ENCODE measurements around the gene MYO9B.
"Not testable (repeated sequence)": the region's sequence is repeated elsewhere in the genome, so short reads cannot be mapped to it uniquely, and the experiment has no call there.

MYO9B gene

DNA sequence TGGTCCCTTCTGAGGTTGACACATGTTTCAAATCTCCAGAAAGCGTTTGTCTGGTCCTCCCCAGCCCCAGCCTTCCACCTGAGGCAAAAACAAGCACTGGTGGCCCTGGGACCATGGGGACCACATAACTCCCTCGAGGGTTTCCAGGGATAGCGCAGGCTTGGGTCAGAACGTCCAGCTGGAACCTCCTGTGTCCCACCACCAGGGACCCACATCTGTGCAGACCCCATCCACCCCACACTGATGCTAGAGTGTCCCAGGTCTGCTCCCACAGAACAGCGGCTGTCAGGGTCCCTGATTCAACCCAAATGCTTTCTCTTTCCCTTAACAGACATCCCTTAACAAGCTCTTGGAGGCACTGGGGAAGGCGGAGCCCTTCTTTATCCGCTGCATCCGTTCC is 110.0 kb downstream of the MYO9B start:
- DNase-seq = no peak

DNA sequence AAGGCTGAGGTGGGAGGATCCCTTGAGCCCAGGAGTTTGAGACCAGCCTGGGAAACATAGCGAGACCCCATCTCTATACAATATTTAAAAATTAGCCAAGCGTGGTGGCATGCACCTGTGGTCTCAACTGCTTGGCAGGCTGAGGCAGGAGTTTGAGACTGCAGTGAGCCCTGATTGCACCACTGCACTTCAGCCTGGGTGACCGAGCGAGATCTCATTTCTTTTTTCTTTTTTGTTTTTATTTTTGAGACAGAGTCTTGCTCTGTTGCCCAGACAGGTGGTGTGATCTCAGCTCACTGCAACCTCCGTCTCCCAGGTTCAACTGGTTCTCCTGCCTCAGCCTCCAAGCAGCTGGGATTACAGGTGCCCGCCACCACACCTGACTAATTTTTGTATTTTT is 116.2 kb downstream of the MYO9B start:
- not testable (repeated sequence) for DNase-seq

DNA sequence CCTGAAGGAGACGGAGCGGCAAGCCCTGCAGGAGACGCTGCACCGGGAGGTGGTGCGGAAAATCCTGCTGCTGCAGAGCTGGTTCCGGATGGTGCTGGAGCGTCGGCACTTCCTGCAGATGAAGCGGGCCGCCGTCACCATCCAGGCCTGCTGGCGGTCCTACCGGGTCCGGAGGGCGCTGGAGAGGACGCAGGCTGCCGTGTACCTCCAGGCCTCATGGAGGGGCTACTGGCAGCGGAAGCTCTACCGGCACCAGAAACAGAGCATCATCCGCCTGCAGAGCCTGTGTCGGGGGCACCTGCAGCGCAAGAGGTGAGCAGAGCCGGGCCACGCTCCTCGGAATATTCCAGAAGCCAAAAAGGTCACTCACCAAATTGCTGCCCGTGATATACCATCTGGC is 117.2 kb downstream of the MYO9B start:
- DNase-seq = no peak

DNA sequence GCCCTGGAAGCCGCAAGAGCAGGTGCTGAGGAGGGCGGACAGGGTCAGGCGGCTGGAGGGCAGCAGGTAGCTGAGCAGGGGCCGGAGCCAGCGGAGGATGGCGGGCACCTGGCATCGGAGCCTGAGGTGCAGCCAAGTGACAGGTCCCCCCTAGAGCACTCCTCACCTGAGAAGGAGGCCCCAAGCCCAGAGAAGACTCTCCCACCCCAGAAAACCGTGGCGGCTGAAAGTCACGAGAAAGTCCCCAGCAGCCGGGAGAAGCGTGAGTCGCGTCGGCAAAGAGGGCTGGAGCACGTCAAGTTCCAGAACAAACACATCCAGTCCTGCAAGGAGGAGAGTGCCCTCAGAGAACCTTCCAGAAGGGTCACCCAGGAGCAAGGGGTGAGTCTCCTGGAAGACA is 119.0 kb downstream of the MYO9B start:
- no peak for DNase-seq

DNA sequence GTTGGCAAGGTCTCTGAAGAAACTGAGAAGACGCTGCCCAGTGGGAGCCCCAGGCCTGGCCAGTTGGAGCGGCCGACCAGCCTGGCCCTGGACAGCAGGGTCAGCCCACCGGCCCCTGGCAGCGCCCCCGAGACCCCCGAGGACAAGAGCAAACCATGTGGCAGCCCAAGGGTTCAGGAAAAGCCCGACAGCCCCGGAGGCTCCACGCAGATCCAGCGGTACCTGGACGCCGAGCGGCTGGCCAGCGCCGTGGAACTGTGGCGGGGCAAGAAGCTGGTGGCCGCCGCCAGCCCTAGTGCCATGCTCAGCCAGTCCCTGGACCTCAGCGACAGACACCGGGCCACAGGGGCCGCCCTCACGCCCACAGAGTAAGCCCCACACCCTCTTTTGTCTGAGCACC is 119.5 kb downstream of the MYO9B start:
- no peak for DNase-seq

DNA sequence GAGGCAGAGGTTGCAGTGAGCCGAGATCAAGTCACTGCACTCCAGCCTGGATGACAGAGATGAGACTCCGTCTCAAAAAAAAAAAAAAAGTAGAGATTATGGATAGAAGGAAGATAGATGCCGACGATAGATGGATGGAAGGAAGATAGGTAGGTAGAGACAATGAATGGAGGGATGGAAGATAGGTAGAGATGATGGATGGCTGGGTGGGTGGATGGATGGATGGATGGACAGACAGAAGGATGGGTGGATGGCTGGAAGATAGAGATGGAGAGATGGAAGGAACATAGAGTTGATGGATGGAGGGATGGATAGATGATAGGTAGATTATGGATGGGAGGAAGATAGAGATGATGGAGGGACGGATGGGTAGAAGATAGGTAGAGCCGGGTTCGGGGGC is 121.0 kb downstream of the MYO9B start:
- no peak for DNase-seq

DNA sequence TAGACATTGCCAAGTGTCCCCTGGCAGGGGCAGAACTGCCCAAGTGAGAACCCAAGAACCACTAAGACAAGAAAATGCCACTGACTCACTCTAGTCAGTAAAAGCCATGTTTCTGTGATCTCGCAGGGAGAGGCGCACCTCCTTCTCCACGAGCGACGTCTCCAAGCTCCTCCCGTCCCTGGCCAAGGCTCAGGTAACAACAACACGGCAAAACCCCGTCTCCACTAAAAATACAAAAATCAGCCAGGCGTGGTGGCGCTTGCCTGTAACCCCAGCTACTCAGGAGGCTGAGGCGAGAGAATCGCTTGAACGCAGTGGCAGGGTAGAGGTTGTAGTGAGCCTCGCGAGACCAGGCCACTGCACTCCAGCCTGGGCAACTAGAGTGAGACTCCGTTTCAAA is 122.1 kb downstream of the MYO9B start:
- DNase-seq = no peak

DNA sequence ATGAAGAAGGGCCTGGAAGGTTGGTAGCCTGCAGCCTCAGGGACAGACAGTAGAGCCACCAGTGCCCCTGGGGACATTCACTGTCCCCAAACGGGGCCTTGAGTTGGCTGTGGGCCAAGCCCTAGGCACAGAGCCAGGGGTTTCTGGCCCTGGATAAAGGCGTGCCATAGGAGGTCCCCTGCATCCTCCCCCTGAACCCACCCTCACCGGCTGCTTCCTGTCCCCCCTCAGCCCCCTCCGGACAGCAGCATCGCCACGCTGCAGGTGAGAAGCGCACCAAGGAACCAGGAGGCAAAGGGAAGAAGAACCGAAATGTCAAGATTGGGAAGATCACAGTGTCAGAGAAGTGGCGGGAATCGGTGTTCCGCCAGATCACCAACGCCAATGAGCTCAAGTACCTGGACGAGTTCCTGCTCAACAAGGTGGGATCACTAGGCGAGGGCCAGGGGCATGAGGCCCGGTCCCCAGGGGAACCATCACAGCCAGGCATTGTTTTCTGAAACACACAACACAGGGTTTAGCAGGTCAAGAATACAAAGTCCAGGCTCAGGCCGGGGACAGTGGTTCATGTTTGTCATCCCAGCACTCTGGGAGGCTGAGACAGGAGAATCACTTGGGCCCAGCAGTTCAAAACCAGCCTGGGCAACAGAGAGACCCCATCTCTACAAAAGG is 125.0 kb downstream of the MYO9B start:
- no peak for DNase-seq

DNA sequence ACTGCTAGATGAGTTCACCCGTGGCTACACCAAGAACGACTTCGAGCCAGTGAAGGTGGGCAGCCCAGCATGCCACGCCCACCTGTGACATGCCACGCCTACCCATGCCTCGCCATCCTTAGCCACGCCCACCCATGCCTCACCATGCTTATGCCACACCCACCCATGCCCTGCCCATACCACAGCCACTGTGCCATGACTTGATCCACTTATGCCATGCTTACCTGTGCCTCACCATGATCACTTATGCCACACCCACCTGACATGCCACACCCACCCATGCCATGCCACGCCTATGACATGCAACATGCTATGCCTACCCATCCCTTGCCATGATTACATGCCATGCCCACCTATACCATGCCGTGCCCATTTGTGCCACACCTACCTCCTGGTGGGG is 126.7 kb downstream of the MYO9B start:
- DNase-seq = no peak

DNA sequence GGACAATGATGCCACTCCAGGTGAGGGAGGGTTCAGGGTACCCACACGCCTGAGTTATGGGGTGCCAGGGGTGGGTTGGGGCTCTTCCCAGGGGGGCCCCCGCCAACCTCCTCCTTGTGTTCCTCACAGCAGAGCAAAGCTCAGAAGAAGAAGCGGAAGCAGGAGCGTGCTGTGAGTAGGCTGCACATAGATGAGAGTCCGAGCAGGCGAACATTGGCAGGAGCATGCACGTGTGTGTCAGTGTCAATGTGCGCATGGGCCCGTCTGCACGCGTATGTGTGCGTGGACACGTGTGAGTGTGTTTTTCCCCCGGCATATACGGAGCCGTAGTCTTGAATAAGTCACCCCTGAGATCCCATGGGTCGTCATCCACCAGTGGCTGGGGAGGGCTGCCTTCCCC is 127.1 kb downstream of the MYO9B start:
- DNase-seq = no peak

DNA sequence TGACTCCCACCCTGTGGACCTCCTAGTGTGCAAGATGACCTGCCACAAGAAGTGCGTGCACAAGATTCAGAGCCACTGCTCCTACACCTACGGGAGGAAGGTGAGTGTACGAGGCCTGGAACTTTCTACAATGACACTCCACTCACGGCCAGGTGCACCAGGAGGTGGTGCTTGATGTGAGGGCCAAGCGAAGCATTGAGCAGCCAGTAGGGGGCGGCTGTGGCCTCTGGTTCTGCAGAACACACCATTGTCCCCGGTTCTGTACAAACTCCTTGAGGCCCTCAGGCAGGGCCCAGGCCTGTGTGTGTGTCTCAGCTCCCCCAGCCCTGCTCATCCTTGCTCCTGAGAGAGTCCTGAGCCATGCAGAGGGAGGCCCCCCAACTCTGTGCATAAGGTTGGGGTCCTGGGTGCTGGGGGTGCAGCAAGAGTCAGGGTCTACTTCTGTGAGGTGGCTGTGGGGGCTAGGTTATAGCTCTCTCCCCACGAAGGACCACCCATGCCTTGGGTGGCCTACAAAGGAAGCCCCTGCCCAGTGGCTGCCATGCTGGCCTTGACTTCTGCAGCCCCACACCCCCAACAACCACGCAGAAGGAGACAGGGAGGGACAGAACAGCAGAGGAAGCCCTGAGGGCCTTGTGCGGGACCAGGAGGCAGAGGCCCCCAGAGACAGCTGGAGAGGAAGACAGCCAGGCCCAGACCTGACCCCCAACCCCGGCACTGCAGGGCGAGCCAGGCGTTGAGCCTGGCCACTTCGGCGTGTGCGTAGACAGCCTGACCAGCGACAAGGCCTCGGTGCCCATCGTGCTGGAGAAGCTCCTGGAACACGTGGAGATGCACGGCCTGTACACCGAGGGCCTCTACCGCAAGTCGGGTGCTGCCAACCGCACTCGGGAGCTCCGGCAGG is 129.9 kb downstream of the MYO9B start:
- DNase-seq = peak; percentile 56

DNA sequence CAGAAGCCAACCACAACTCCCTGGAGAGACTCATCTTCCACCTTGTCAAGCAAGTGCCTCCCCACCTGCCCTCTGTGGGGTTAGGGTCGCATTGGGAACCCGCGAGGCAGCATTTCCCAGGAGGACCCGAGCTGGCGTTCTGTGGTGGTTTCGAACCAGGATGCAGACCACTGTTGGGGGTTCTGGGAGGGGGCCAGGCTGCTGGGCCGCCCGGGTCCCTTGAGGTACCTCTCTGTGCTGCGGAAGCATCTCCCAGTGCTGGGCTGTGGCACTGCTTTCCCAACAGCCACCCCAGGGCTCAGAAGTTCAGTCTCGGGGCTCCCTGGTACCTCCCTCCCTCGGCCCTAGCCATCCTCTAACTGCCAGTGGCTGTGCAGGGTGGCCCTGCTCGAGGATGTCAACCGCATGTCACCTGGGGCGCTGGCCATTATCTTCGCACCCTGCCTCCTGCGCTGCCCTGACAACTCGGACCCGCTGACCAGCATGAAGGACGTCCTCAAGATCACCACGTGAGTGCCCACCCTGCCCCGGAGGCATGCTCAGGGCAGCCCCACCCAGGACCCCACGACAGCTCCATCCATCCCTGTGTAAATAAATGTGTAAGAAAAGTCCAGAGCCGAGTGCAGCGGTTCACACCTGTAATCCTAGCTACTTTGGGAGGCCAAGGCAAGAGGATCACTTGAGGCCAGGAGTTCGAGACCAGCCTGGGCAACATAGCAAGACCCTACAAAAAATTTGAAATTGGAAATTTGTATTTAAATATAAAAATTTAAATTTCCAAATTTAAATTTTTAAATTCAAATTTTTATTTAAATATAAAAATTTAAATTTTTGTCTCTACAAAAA is 131.4 kb downstream of the MYO9B start:
- no peak for DNase-seq

DNA sequence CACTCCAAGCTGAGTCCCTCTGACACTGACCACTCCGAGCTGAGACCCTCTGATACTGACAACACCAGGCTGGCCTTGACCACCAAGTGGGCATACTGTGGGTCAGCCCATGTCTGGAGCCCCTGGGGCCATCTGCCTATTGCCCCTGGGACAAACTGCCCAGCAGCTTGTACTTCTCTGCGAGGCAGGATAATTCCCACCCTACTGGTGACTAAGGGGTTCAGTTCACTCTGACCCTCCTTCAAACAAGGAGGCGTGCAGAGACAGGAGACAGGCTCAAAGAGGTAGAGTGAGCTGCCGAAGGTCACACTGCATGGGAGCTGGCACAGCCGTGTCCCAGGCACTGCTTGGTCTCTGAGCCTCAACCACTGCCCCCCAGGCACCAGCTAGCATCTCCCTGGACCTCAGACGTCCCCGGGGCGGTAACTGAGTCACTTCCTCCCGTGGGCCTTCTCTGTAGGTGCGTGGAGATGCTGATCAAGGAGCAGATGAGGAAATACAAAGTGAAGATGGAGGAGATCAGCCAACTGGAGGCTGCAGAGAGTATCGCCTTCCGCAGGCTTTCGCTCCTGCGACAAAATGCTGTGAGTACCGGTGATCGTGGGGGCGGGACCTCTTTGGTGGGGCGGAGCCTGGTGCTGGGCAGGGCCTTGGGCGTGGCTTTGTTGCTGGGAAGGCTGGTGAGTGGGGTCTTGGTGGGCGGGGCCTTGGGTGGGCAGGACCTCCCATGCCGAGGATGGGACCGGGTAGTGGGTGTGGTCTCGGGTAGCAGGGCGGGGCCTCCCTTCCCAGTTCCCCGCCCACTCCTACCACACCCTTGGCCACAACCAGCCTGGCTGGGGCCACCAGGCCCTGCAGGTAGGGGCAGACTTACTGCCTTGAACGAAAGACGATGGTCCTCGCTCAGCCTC is 133.8 kb downstream of the MYO9B start:
- DNase-seq = no peak

DNA sequence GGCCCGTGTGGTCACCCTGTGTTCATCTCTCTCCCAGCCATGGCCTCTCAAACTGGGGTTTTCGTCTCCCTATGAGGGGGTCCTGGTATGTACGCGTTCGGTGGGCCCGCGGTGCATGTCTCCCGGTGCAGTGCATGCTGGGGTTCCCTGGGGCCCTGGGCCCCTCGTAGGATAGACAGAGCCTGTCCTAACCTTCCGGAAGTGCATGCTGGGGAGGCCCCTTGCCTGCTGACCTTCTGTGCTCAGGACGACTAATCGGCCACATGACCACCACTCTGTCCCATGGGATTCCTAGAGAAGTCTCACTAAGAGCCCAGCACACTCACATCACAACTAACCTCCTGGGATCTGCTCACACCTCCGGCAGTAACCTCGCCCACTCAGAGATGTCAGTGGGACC is 134.7 kb downstream of the MYO9B start:
- DNase-seq = no peak

DNA sequence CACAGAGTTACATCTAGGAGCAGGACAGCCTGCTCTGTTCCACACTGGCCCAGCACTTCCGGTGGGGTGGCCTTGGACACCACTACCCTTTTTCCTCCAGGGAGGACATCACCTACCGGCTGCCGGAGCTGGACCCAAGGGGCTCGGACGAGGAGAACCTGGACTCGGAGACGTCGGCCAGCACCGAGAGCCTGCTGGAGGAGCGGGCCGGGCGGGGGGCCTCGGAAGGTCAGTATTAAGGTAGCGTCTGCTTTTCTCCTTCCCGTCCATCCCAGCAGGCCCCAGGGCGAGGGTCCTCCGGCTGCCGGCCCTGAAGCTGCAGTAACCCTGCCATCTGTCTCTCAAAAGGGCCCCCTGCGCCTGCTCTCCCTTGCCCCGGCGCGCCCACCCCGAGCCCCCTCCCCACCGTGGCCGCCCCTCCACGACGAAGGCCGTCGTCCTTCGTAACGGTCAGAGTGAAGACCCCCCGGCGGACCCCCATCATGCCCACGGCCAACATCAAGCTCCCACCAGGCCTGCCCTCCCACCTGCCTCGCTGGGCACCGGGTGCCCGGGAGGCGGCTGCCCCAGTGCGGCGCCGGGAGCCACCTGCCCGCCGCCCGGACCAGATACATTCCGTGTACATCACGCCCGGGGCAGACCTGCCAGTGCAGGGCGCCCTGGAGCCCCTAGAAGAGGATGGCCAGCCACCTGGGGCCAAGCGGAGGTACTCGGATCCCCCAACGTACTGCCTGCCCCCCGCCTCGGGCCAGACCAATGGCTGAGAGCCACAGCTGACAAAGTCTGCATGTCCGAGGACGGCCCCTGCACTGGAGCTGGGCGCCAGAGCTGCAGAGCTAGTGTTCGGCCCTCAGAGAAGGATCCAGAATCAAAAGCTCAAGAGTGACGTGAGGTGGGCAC is 136.2 kb downstream of the MYO9B start:
- no peak for DNase-seq

DNA sequence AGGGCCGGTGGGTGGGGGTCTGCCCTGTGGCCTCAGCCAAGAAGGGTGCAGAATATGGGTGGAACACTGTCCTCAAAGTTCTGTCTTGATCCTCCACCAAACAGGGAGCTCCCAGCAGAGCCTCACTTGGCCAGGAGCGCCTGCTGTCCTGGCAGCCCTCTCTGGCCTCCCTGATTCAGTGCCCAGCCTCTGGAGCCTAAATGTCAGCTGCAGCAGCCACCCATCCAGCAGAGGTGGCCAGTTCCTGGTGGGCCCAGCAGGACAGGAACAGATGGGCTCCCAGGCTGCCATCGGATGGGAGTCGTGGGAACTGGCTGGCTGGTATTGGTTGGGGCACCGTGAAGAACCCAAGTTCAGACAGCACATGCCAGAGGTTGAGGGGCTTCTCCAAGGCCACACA is 137.8 kb downstream of the MYO9B start:
- no peak for DNase-seq

DNA sequence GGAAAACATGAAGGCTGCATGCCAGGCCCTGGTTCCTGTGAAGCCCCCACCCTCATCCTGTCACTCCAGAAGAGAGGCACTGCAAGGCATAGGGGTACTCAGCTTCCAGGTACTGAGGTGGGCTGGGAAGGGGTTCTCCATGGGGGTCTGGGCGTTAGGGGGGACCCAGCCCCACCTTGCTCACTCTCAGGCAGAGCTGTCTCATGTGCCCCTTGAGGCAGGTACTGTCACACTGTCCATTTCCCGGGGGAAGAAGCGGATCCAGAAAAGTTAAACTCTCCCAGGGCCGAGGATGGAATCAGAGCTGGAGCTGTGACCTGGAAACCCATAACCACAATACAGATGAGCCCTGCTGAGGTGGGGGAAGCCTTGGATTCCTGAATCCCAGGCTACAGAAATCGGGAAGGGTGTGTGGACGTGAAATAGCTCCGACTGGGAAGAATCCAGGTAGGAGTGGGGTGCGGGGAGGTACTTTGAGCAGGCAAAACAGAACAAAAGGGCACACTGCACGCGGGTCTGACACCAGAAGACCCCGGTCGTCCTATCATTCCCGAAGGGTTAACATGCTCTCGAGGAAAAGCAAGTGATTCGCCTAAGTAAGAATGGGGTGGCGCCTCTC is 139.0 kb downstream of the MYO9B start:
- DNase-seq = no peak

DNA sequence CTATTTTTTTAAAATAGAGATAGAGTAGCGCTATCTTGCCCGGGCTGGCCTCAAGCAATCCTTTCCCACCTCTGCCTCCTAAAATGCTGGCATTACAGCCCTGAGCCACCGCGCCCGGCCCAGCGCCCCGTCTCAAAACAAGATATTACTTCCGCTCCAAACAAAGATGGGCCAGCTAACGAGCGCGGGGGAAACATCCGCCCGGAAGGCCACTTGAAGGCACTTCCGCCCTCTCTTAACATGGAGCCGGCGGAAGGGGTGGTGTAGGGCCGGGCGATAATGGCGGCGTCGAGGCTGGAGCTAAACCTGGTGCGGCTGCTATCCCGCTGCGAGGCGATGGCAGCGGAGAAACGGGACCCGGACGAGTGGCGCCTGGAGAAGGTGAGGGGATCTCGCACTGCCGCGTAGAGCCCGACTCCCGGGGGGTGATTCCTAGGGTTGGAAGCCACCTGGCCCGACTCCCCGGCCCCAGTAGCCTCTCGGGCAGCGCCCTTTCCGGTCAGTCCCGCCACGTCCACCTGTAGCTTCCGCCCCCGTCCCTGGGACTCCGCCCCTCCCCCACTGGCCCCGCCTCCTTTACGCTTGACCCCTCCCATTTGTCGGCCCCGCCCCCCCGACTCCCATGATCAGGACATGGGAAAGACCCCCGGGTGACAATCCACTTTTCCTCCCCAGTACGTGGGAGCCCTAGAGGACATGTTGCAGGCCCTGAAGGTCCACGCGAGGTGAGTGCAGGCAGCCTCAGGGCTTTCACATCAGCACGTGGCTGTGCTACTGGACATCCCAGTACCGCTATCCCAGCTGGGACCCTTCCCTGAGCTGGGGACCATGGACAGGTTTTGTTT is 139.8 kb downstream of the MYO9B start, which contains the start of gene USE1:
Gene USE1 (plus strand): TSS at position 231 of the 845 bp plus-strand sequence. CDS start 49 bp downstream, at position 280.
- peak; percentile 88 for DNase-seq

DNA sequence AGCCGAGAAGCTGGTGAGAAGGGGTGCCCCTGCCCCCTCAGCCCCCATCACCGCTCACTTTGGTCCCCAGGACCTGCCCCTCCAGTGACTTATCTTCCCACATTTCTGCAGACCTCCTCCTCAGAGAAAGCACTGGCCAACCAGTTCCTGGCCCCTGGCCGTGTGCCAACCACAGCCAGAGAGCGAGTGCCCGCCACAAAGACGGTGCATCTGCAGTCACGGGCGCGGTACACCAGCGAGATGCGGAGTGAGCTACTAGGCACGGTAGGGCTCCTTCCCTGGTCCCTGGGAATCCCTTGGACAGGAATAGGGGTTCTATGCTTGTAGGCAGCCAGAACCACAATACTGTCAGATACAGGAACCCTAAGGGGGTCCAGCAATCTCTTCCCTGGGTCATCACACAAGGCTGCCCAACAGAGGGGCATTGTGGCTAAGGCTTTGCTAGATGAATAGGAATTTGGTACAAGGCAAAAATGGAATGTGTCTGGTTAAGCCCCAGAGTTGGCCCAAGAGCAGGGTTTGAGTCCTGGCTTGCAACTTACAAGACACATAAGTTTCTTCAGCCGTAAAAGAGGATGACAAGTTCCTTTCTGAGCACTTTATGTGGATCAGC is 140.6 kb downstream of the MYO9B start:
- DNase-seq = no peak
